H9 (cell line): ENCODE data around the gene KCTD16. TPM values are rescaled to one million over a fixed set of nuclear protein-coding genes. Genes with fewer than 3 reads are reported as not detected.

Experiments used
- DNase-seq: peaks from one replicate; pipeline ENCODE4 v3.0.0-alpha.2; 2017
- H2AFZ ChIP-seq: one replicate; pipeline ENCODE4 v1.6.1; 2013; ENCODE audit warnings: mild to moderate bottlenecking, low read length, control low read depth, moderate library complexity
- H2AK5ac ChIP-seq: 2 replicates; pipeline ENCODE4 v1.6.1; 2013; ENCODE audit warnings: low read length, control low read depth, mixed read lengths; ENCODE audit not compliant: insufficient read length
- H2BK120ac ChIP-seq: one replicate; pipeline ENCODE4 v1.6.1; 2013; ENCODE audit warnings: low read depth, mild to moderate bottlenecking, low read length, control low read depth, inconsistent platforms; ENCODE audit not compliant: poor library complexity, severe bottlenecking
- H2BK12ac ChIP-seq: 2 replicates; pipeline ENCODE4 v1.6.1; 2013; ENCODE audit warnings: low read length, control low read depth, mixed read lengths, low read depth; ENCODE audit not compliant: insufficient read length
- H2BK15ac ChIP-seq: 2 replicates; pipeline ENCODE4 v1.6.1; 2013; ENCODE audit warnings: low read depth, low read length, control low read depth
- H2BK20ac ChIP-seq: one replicate; pipeline ENCODE4 v1.6.1; 2013; ENCODE audit warnings: low read depth, mild to moderate bottlenecking, low read length, control low read depth, inconsistent platforms; ENCODE audit not compliant: poor library complexity, severe bottlenecking
- H2BK5ac ChIP-seq: 2 replicates; pipeline ENCODE4 v1.6.1; 2013; ENCODE audit warnings: low read length, control low read depth, mixed read lengths; ENCODE audit not compliant: insufficient read length
- H3K14ac ChIP-seq: 2 replicates; pipeline ENCODE4 v1.6.1; 2013; ENCODE audit warnings: low read length, control low read depth; ENCODE audit not compliant: insufficient read depth
- H3K18ac ChIP-seq: 2 replicates; pipeline ENCODE4 v1.6.1; 2013; ENCODE audit warnings: low read depth, mild to moderate bottlenecking, mixed read lengths, low read length, control low read depth; ENCODE audit not compliant: insufficient read length
- H3K23ac ChIP-seq: 2 replicates; pipeline ENCODE4 v1.6.1; 2013; ENCODE audit warnings: low read length, control low read depth, mixed read lengths, low read depth; ENCODE audit not compliant: insufficient read length
- H3K23me2 ChIP-seq: 2 replicates; pipeline ENCODE4 v1.6.1; 2013; ENCODE audit warnings: low read depth, mild to moderate bottlenecking, mixed read lengths, low read length, control low read depth; ENCODE audit not compliant: insufficient read length, poor library complexity, severe bottlenecking
- H3K27ac ChIP-seq: 2 replicates; pipeline ENCODE4 v1.5.1; 2013; ENCODE audit warnings: low read length, control low read depth, mixed read lengths, low read depth; ENCODE audit not compliant: insufficient read length
- H3K27me3 ChIP-seq: 2 replicates; pipeline ENCODE4 v1.6.1; 2013; ENCODE audit warnings: low read length, control low read depth, inconsistent platforms; ENCODE audit not compliant: insufficient read depth
- H3K4ac ChIP-seq: 2 replicates; pipeline ENCODE4 v1.6.1; 2013; ENCODE audit warnings: low read depth, mild to moderate bottlenecking, control low read depth, inconsistent platforms, low read length, moderate library complexity
- H3K4me1 ChIP-seq: 2 replicates; pipeline ENCODE4 v1.6.1; 2013; ENCODE audit warnings: low read length, control low read depth, inconsistent platforms; ENCODE audit not compliant: insufficient read depth
- H3K4me2 ChIP-seq: 2 replicates; pipeline ENCODE4 v1.6.1; 2013; ENCODE audit warnings: low read length, control low read depth, mixed read lengths; ENCODE audit not compliant: insufficient read length, insufficient read depth
- H3K56ac ChIP-seq: 2 replicates; pipeline ENCODE4 v1.6.1; 2013; ENCODE audit warnings: low read depth, mild to moderate bottlenecking, mixed read lengths, low read length, control low read depth; ENCODE audit not compliant: insufficient read length
- H3K79me1 ChIP-seq: 2 replicates; pipeline ENCODE4 v1.6.1; 2013; ENCODE audit warnings: low read depth, mild to moderate bottlenecking, moderate library complexity, low read length, control low read depth, inconsistent platforms; ENCODE audit not compliant: insufficient read depth, poor library complexity, severe bottlenecking
- H3K79me2 ChIP-seq: 2 replicates; pipeline ENCODE4 v1.6.1; 2013; ENCODE audit warnings: low read length, control low read depth, inconsistent platforms; ENCODE audit not compliant: insufficient read depth
- H3K9ac ChIP-seq: 2 replicates; pipeline ENCODE4 v1.6.1; 2013; ENCODE audit warnings: low read length, control low read depth, mixed read lengths; ENCODE audit not compliant: insufficient read length; ENCODE audit errors: extremely low read depth
- H3K9me3 ChIP-seq: one replicate; pipeline ENCODE4 v1.6.1; 2013; ENCODE audit warnings: low read depth, low read length, inconsistent platforms; ENCODE audit not compliant: control insufficient read depth
- H3T11ph ChIP-seq: one replicate; pipeline ENCODE4 v1.6.1; 2013; ENCODE audit warnings: mild to moderate bottlenecking, low read length, control low read depth, inconsistent platforms
- H4K20me1 ChIP-seq: one replicate; pipeline ENCODE4 v1.6.1; 2013; ENCODE audit not compliant: control insufficient read depth, insufficient read length, insufficient read depth
- H4K5ac ChIP-seq: 2 replicates; pipeline ENCODE4 v1.6.1; 2013; ENCODE audit warnings: low read depth, mild to moderate bottlenecking, mixed read lengths, low read length, control low read depth; ENCODE audit not compliant: insufficient read length
- H4K8ac ChIP-seq: replicated peaks from 2 replicates; pipeline ENCODE4 v1.6.1; 2013; ENCODE audit warnings: low read length, control low read depth, mixed read lengths, low read depth; ENCODE audit not compliant: insufficient read length
- H4K91ac ChIP-seq: 2 replicates; pipeline ENCODE4 v1.6.1; 2013; ENCODE audit warnings: low read depth, mild to moderate bottlenecking, moderate library complexity, mixed read lengths, low read length, control low read depth; ENCODE audit not compliant: insufficient read length
- H3K27ac Mint-ChIP-seq, 3 experiments: 2 replicates in 2 of 3; 3 replicates in 1 of 3; pipeline ENCODE4 v1.8.0; 2020 to 2021; ENCODE audit warnings: mixed read lengths in 3 of 3, mild to moderate bottlenecking in 1 of 3, moderate library complexity in 1 of 3
- H3K27me3 Mint-ChIP-seq: 2 replicates; pipeline ENCODE4 v1.8.0; 2021; ENCODE audit warnings: low read depth, mild to moderate bottlenecking, moderate library complexity, mixed read lengths
- H3K36me3 Mint-ChIP-seq, 3 experiments: 2 replicates in 2 of 3; 3 replicates in 1 of 3; pipeline ENCODE4 v1.8.0; 2020 to 2021; ENCODE audit warnings: low read depth in 3 of 3, mixed read lengths in 3 of 3; ENCODE audit not compliant: insufficient read depth in 1 of 3
- H3K4me1 Mint-ChIP-seq, 2 experiments: 2 replicates each; pipeline ENCODE4 v1.8.0; 2020; ENCODE audit warnings: mixed read lengths in 2 of 2
- H3K4me3 Mint-ChIP-seq, 2 experiments: 2 replicates in 1 of 2; 3 replicates in 1 of 2; pipeline ENCODE4 v1.8.0; 2020 to 2021; ENCODE audit warnings: mild to moderate bottlenecking in 2 of 2, mixed read lengths in 2 of 2, moderate library complexity in 1 of 2
- H3K9me3 Mint-ChIP-seq, 2 experiments: 2 replicates in 1 of 2; 3 replicates in 1 of 2; pipeline ENCODE4 v1.8.0; 2020; ENCODE audit warnings: mild to moderate bottlenecking in 2 of 2, mixed read lengths in 2 of 2, moderate library complexity in 1 of 2
- CTCF ChIP-seq: fragments of 200-600 bp; sonication (generic); conservative IDR thresholded peaks from 3 replicates; pipeline ENCODE4 v1.8.0; 2021; ENCODE audit warnings: antibody characterized with exemption, mild to moderate bottlenecking
- WGBS: extraction: QIAGEN DNeasy Blood & Tissue Kit; methylation state at CpG from one replicate; pipeline ENCODE4 v1.1.7; 2013; ENCODE audit warnings: missing lambda C conversion rate, low lambda C conversion rate, mixed read lengths; ENCODE audit not compliant: insufficient read length; ENCODE audit errors: extremely low coverage; 5-methylcytosine and 5-hydroxymethylcytosine counted together
- total RNA-seq: library from RNA; stranded (reverse); gene quantifications from 2 replicates; pipeline ENCODE4 v1.2.1, GENCODE V29; 2021

KCTD16 gene
- total RNA-seq, 1 experiment from 2014 or later: 0.09 TPM

- H2BK15ac ChIP-seq: no peak overlapping the region
- H3T11ph ChIP-seq: no peak overlapping the region
- H2AFZ ChIP-seq: peak overlapping the region; percentile 91
- Mint-ChIP-seq H3K36me3 (0 out of 7 replicates have a peak, but pooled peaks cover 0 to 3% (median 0%) of the 10 kb centered on the region in 3 experiments), H3K27me3 (no peaks in the 10 kb centered on the region), H3K4me3 (no peak overlapping the region), H3K27ac (peak overlapping the region; percentile 26 to 86 (median 55); a peak in 3 of 7 replicates), H3K4me1 (peaks cover 10 to 14% of the 10 kb centered on the region in 2 experiments), H3K9me3 (no peaks in the 10 kb centered on the region)
- no peak overlapping the region for H4K5ac ChIP-seq
- peak; percentile 74 for TF ChIP-seq CTCF
- H2BK12ac ChIP-seq: no peak overlapping the region
- no peak overlapping the region for H2BK5ac ChIP-seq
- H3K23ac ChIP-seq: no peak overlapping the region
- DNase-seq: peak; percentile 76
- no peak overlapping the region for H2BK120ac ChIP-seq
- no peaks in the 10 kb centered on the region for H3K9me3 ChIP-seq
- H3K9ac ChIP-seq: no peak overlapping the region
- no peak overlapping the region for H3K18ac ChIP-seq
- H4K91ac ChIP-seq: no peak overlapping the region
- no CpG with 5 or more reads among the region's 2 CpGs for whole genome bisulfite sequencing
- H2BK20ac ChIP-seq: no peak overlapping the region
- H4K20me1 ChIP-seq: no peaks in the 10 kb centered on the region
- no peaks in the 10 kb centered on the region for H3K27me3 ChIP-seq
- no peaks in the 10 kb centered on the region for H3K79me2 ChIP-seq
- no peak overlapping the region for H3K56ac ChIP-seq
- no peaks in the 10 kb centered on the region for H3K79me1 ChIP-seq
- no peak overlapping the region for H3K4ac ChIP-seq
- no peaks in the 10 kb centered on the region for H3K4me1 ChIP-seq
- H3K23me2 ChIP-seq: no peaks in the 10 kb centered on the region
- H3K14ac ChIP-seq: no peak overlapping the region
- H3K27ac ChIP-seq: no peak overlapping the region
- H4K8ac ChIP-seq: no peak overlapping the region
- no peak overlapping the region for H2AK5ac ChIP-seq
- H3K4me2 ChIP-seq: no peak overlapping the region
These were observed 297.1 kb downstream of the KCTD16 start for GRCh38 chr5:144467792-144468191.
